ENCODE data around the gene DIP2A. TPM values are rescaled to one million over a fixed set of nuclear protein-coding genes. Genes with fewer than 3 reads are reported as not detected.

DIP2A gene
- total RNA-seq, 1 experiment from 2014 or later: 22.9 TPM

DNA sequence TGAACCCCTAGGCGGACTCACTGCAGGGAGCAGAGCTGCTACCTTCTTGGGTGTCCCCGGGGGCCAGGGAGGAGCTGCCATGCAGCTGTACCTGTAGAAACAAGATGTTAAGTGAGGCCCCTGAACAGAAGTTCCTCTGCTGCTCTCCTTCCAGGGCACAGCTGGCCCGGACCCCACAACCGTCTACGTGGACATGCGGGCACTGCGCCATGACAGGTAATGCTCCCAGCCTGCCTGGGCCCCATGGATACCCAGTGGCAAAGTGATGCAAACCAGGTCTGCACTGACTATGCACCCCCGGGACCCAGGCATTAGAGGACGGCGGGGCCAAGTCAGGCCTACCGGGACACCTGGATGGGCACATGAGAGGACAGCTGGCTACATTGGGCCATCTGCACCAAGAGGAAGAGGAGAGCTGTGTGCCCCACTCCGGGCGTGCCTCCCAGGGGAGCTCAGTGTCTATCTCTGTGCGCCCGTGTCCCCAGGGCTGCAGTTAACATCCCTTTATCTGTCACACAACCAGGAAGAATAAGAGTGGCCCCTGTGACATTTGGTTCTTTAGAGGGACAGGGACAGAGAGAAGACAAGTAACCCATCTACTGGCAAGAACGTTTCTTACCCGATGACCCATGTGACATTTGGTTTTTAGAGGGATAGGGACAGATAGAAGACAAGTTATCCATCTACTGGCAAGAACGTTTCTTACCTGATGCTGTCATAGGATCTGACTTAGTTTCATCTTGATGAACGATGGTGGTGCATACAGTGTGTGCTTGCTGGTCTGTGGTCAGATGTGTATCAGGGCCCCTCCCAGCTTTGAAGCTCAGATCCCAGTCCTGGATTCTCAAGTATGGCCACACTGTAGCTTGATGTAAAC, 102.1 kb downstream of the DIP2A start:
- intact Hi-C loops (cut with micrococcal nuclease; ENCODE audit: unreplicated experiment) (no loop called here), in situ Hi-C loops (cut with HindIII; ENCODE audit: low pct_unique_long_range_greater_than_20kb, low sequenced_read_pairs) (no loop called here)
- CTCF ChIA-PET: no interaction called here
- Histone ChIP-seq H3K4me1 (ENCODE audit: control insufficient read depth, insufficient read depth, low read length) (no peaks in the 10 kb centered on the region), H3K9me3 (ENCODE audit: control insufficient read depth, insufficient read depth, low read depth, low read length) (no peaks in the 10 kb centered on the region), H3K27ac (ENCODE audit: low read length) (no peak overlapping the region), H3K36me3 (ENCODE audit: control insufficient read depth, insufficient read depth, low read length) (no peaks in the 10 kb centered on the region; the same call in 1 of the 2 replicates), H3K27me3 (ENCODE audit: control insufficient read depth, insufficient read depth, low read length) (no peaks in the 10 kb centered on the region), H3K4me3 (ENCODE audit: low read depth in 2 of 2, low read length in 2 of 2) (no peak overlapping the region)
- POLR2A ChIA-PET: no interaction called here
- TF ChIP-seq, protein P1, sequence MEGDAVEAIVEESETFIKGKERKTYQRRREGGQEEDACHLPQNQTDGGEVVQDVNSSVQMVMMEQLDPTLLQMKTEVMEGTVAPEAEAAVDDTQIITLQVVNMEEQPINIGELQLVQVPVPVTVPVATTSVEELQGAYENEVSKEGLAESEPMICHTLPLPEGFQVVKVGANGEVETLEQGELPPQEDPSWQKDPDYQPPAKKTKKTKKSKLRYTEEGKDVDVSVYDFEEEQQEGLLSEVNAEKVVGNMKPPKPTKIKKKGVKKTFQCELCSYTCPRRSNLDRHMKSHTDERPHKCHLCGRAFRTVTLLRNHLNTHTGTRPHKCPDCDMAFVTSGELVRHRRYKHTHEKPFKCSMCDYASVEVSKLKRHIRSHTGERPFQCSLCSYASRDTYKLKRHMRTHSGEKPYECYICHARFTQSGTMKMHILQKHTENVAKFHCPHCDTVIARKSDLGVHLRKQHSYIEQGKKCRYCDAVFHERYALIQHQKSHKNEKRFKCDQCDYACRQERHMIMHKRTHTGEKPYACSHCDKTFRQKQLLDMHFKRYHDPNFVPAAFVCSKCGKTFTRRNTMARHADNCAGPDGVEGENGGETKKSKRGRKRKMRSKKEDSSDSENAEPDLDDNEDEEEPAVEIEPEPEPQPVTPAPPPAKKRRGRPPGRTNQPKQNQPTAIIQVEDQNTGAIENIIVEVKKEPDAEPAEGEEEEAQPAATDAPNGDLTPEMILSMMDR (IDR thresholded peaks at IDR 0.05): no peak
- TF ChIP-seq, protein P2, sequence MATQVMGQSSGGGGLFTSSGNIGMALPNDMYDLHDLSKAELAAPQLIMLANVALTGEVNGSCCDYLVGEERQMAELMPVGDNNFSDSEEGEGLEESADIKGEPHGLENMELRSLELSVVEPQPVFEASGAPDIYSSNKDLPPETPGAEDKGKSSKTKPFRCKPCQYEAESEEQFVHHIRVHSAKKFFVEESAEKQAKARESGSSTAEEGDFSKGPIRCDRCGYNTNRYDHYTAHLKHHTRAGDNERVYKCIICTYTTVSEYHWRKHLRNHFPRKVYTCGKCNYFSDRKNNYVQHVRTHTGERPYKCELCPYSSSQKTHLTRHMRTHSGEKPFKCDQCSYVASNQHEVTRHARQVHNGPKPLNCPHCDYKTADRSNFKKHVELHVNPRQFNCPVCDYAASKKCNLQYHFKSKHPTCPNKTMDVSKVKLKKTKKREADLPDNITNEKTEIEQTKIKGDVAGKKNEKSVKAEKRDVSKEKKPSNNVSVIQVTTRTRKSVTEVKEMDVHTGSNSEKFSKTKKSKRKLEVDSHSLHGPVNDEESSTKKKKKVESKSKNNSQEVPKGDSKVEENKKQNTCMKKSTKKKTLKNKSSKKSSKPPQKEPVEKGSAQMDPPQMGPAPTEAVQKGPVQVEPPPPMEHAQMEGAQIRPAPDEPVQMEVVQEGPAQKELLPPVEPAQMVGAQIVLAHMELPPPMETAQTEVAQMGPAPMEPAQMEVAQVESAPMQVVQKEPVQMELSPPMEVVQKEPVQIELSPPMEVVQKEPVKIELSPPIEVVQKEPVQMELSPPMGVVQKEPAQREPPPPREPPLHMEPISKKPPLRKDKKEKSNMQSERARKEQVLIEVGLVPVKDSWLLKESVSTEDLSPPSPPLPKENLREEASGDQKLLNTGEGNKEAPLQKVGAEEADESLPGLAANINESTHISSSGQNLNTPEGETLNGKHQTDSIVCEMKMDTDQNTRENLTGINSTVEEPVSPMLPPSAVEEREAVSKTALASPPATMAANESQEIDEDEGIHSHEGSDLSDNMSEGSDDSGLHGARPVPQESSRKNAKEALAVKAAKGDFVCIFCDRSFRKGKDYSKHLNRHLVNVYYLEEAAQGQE (IDR thresholded peaks at IDR 0.05; ENCODE audit: insufficient read depth in 1 of 2, low read depth in 2 of 2, low read length in 1 of 2): no peak
- no peak for TF ChIP-seq TCF7L2 (IDR thresholded peaks at IDR 0.05; ENCODE audit: low read depth, low read length)
- no peak for TF ChIP-seq POLR2AphosphoS5 (IDR thresholded peaks at IDR 0.05; ENCODE audit: low read depth, low read length)
- no peak for TF ChIP-seq SIN3A (IDR thresholded peaks at IDR 0.05; ENCODE audit: borderline replicate concordance, insufficient read depth, low read depth, low read length)
- no peak for ATAC-seq
- BruUV-seq (replicated peaks): no TSS peak
- no peak for DNase-seq (ENCODE audit: low read depth, low spot score)

DNA sequence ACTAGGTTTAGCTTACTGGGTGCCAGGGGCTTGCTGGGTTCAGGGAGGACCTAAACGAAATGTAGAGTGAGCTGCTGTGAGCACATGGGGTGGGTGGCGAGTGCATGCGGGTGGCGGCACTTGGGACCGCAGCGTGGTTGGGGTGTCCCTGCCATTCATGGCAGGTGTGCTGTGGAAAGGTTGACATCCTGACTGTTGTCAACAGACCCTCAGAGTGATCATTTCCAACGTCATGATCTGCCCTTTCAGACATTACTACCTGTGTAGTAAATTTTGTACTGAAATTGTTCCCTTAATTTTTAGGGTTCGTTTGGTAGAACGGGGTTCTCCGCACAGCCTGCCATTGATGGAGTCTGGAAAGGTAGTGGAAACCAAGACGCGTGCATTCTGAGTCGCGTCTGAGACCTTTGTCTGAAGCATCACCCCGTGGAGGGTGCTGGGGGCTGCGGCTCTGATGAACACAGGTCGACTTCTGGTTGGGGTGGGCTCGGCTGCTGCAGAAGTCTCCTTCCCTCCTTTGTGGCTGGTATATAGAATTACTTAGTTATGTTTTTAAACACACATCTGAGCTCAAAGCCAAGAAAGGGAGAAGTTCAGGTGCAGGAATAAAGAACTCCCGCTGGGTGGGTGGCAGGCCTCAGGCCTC, 102.9 kb downstream of the DIP2A start:
- ATAC-seq: no peak
- Histone ChIP-seq H3K36me3 (ENCODE audit: control insufficient read depth, insufficient read depth, low read length) (no peaks in the 10 kb centered on the region; the same call in 1 of the 2 replicates), H3K9me3 (ENCODE audit: control insufficient read depth, insufficient read depth, low read depth, low read length) (no peaks in the 10 kb centered on the region), H3K4me3 (ENCODE audit: low read depth in 2 of 2, low read length in 2 of 2) (no peak overlapping the region), H3K4me1 (ENCODE audit: control insufficient read depth, insufficient read depth, low read length) (no peaks in the 10 kb centered on the region), H3K27ac (ENCODE audit: low read length) (no peak overlapping the region), H3K27me3 (ENCODE audit: control insufficient read depth, insufficient read depth, low read length) (no peaks in the 10 kb centered on the region)
- no peak for DNase-seq (ENCODE audit: low read depth, low spot score)
- intact Hi-C loops (cut with micrococcal nuclease; ENCODE audit: unreplicated experiment): no loop called here
- BruUV-seq (replicated peaks): no TSS peak
- CTCF ChIA-PET: no interaction called here
- TF ChIP-seq SIN3A (IDR thresholded peaks at IDR 0.05; ENCODE audit: borderline replicate concordance, insufficient read depth, low read depth, low read length) (no peak), POLR2AphosphoS5 (IDR thresholded peaks at IDR 0.05; ENCODE audit: low read depth, low read length) (no peak), TCF7L2 (IDR thresholded peaks at IDR 0.05; ENCODE audit: low read depth, low read length) (no peak)
- TF ChIP-seq, protein P2 (IDR thresholded peaks at IDR 0.05; ENCODE audit: insufficient read depth in 1 of 2, low read depth in 2 of 2, low read length in 1 of 2): no peak
- TF ChIP-seq, protein P1 (IDR thresholded peaks at IDR 0.05): no peak
- POLR2A ChIA-PET: no interaction called here
- in situ Hi-C loops (cut with HindIII; ENCODE audit: low pct_unique_long_range_greater_than_20kb, low sequenced_read_pairs): no loop called here
